ENCODE data around the gene C1QTNF8. TPM values are rescaled to one million over a fixed set of nuclear protein-coding genes. Genes with fewer than 3 reads are reported as not detected.

Gene C1QTNF8
- total and polyA plus RNA-seq, 2 of the 13 experiments (the other 11 are each of a cell fraction or from before 2014, with no cell fraction given) = 0.09 TPM; not detected in 1

GRCh38 chr16:1119766-1120576, 23.9 kb upstream of the C1QTNF8 start:
- 0 out of 2 replicates have a peak, but pooled peaks cover 3% of the 10 kb centered on the region for H4K20me1 ChIP-seq (ENCODE audit: insufficient read depth, low read length)
- no peak overlapping the region for H3K9ac ChIP-seq (ENCODE audit: insufficient read depth, low read depth, low read length)
- WGBS (ENCODE audit: low lambda C conversion rate) = 44% methylated on average over 7 of the region's 35 CpGs
- DNase-seq (ENCODE audit: low spot score) = no peak
- no peak overlapping the region for H2AFZ ChIP-seq (ENCODE audit: low read length)
- H3K4me2 ChIP-seq (ENCODE audit: low read depth, low read length) = no peak overlapping the region
- ATAC-seq = no peak
- ChIA-PET POLR2A (interaction anchor here (0.6 kb wide), 2 partner anchors 27 to 456 kb away, joined by 3 to 4 read pairs; no protein-coding TSS in a partner anchor), CTCF (ENCODE audit: low intra/inter-chr PET ratio, low total read pairs) (no interaction called here)
- no peaks in the 10 kb centered on the region for H3K4me1 ChIP-seq (ENCODE audit: insufficient read depth, low read length)
- no peaks in the 10 kb centered on the region for H3K36me3 ChIP-seq (replicated peaks in 1 of 2; ENCODE audit: control insufficient read depth in 1 of 2, insufficient read depth in 2 of 2, low read length in 2 of 2)
- H3K27ac ChIP-seq (ENCODE audit: extremely low read length, insufficient read depth, low read length) = no peak overlapping the region
- H3K4me3 ChIP-seq (replicated peaks in 1 of 3; ENCODE audit: insufficient read depth in 1 of 3, low read depth in 2 of 3, low read length in 3 of 3) = no peak overlapping the region
- BruUV-seq (replicated peaks) = no TSS peak
- TF ChIP-seq SALL2 (CRISPR knock-in tag; IDR thresholded peaks at IDR 0.05) = no peak
- no peak for TF ChIP-seq ZNF274 (CRISPR knock-in tag; IDR thresholded peaks at IDR 0.05)
- no peak for TF ChIP-seq FOSL1 (CRISPR knock-in tag; IDR thresholded peaks at IDR 0.05; ENCODE audit: borderline replicate concordance)
- no peak for TF ChIP-seq ZNF430 (CRISPR knock-in tag; IDR thresholded peaks at IDR 0.05)
- no peak for TF ChIP-seq REL (CRISPR knock-in tag; conservative IDR thresholded peaks at IDR 0.05)
- no peak for TF ChIP-seq ASH2L (IDR thresholded peaks at IDR 0.05; ENCODE audit: insufficient read length, low read depth, low read length)
- no peak for TF ChIP-seq ZNF318 (CRISPR knock-in tag; IDR thresholded peaks at IDR 0.05)
- TF ChIP-seq ZNF207 (IDR thresholded peaks at IDR 0.05; ENCODE audit: borderline replicate concordance) = no peak
- no peak for TF ChIP-seq ZFP91 (CRISPR knock-in tag; IDR thresholded peaks at IDR 0.05; ENCODE audit: borderline replicate concordance)
- no peak for TF ChIP-seq ERF (CRISPR knock-in tag; IDR thresholded peaks at IDR 0.05)
- TF ChIP-seq HDAC2 (CRISPR knock-in tag; IDR thresholded peaks at IDR 0.05) = no peak
- no peak for TF ChIP-seq PHB2 (IDR thresholded peaks at IDR 0.05; ENCODE audit: partially characterized antibody)
- no peak for TF ChIP-seq SALL1 (CRISPR knock-in tag; IDR thresholded peaks at IDR 0.05)
- H3K27me3 ChIP-seq (ENCODE audit: control insufficient read depth in 1 of 2, insufficient read depth in 2 of 2, low read length in 2 of 2) = peaks cover 30 to 74% of the 10 kb centered on the region in 2 experiments; a peak in 4 of 5 replicates
- no peaks in the 10 kb centered on the region for H3K9me3 ChIP-seq (ENCODE audit: low read length)
- FAIRE-seq = no peak
- in situ Hi-C loops (cut with HindIII; ENCODE audit: extremely low pct_ligation_motif_present, low pct_unique_long_range_greater_than_20kb) (no loop called here), intact Hi-C loops (cut with micrococcal nuclease; ENCODE audit: unreplicated experiment) (no loop called here)
- H3K79me2 ChIP-seq (ENCODE audit: insufficient read depth, low read length) = no peaks in the 10 kb centered on the region
